DMS114 treated with DMSO at 0.1 percent for 48 hours (cell line): ENCODE measurements around the gene C8G.

Experiments
- DNase-seq: peaks from one replicate; lab custom pipeline; 2025; ENCODE audit not compliant: unreplicated experiment; lab: John Stamatoyannopoulos, UW

The C8G gene

DNA sequence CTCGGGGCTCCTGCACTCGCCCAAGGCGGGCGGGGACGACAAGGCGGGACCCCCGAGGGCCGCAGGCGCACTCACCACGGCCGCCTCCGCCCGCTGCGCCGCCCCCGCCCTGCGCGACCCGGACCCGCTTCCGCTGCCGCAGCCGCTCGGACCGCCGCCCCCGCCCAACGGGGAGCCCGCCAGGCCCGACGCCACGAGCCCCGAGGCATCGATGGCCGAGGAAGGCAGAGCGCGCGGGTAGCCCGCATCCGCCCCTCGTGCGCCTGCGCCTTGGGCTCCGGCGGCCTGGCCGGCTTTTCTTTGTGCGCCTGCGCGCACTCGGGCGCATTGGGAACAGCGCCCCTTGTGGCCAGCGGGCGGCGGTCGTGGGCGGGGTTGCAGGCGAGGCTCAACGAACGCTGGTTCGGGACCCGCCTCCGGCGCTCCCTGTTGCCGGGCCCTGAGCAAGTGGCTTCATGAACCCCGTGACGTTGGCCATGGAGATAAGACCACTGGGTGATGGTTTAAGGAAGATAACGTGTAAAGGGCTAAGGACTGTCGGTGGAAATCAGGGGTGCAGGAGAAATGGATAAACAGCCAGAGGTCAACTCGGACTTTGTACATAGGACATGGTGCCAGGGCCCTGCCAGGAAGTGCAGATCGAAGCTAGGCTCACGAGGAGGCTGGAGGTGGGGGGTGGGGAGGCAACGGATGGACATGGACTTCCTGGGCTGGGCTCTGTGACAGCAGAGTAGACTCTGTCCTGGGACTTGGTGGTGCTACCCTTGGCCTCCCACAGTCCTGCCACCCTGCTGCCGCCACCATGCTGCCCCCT, at the start of gene C8G, which contains the start of gene FBXW5:
C8G (plus strand) TSS at position 725 of the 814 bp plus-strand sequence; CDS start at position 803, 78 bp downstream.
FBXW5 (minus strand) TSS at position 220 of the 814 bp plus-strand sequence. CDS start 655 bp downstream, outside the sequence.
- peak; percentile 75 for DNase-seq

DNA sequence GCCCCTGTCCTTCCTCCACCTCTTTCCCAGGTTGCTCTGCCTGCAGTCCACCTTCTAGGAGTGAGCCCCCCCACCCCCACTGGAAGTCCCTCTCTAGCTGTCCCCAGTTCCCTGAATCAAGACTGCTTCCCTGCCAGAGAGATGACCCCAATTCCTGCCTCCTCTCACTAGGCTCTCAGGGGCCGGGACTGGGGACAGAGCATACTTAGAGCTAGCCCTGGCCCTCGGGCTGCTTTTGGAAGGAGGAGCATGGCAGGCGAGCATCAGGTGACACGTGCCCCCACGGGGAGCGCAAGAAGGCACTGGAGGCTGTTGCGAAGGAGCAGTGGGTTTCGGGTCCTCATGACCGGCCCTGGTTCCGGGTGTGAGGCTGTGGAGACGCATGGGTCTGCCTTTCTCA, 49.0 kb upstream of the C8G start:
- no peak for DNase-seq

DNA sequence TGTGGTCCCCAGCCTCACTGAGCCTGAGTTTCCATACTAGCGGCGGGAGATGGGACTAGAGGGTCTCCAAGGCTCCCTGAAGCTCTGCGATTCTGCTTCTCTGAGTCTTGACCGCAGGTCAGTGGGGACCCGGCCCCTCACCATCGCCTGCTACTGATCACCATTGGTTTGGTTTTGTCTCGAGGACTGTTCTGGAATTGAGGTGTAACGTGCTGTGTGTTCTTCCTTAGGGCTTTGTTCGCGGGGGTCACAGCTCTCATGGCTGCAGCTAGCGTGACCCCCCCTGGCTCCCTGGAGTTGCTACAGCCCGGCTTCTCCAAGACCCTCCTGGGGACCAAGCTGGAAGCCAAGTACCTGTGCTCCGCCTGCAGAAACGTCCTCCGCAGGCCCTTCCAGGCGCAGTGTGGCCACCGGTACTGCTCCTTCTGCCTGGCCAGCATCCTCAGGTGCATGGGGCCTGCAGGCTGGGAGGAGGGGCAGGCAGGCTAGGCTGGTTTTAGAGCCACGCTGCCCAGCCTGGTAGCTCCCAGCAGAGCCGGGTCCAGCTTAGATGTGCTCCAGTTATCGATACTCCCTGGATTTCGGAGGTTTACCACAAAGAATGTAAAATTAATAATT, 46.5 kb upstream of the C8G start:
- DNase-seq, result no peak

DNA sequence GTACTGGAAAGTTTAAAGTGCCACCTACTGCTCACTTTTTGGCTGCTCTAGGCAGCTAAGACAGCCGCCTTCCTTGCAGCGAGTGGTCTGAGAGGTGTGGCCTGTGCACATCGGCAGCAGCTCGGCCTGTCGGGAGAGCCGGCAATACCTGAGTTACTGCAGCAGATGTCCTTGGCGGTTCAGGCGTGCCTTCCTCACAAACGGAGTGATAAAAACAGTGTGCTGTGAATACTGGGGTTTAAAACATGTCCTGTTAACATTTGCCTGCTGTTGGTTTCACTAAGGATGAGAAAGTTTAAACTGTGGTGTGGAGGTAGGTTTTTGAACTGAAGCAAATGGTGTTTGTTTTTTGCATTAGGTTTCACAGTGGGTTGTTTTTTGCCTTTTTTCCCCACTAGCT, 45.8 kb upstream of the C8G start:
- no peak for DNase-seq

DNA sequence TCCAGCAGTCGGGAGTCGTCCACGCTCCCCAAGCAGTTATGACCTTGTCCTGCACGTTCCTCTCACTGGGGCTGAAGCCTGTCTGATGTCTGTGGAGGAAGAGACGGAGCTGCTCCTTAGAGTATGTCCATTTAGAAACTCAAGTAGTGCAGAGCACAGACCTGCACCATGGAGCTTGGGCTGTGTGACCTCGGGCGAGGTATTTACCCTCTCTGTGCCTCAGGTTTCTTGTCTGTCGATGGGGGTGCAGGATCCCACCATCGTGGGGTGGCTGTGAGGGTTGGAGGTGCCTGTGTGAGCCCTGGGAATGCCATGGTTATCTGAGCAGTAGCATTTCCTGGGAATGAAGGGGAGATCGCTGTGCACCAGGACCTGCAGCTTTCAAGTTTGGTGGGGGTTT, 44.5 kb upstream of the C8G start:
- DNase-seq, result no peak

DNA sequence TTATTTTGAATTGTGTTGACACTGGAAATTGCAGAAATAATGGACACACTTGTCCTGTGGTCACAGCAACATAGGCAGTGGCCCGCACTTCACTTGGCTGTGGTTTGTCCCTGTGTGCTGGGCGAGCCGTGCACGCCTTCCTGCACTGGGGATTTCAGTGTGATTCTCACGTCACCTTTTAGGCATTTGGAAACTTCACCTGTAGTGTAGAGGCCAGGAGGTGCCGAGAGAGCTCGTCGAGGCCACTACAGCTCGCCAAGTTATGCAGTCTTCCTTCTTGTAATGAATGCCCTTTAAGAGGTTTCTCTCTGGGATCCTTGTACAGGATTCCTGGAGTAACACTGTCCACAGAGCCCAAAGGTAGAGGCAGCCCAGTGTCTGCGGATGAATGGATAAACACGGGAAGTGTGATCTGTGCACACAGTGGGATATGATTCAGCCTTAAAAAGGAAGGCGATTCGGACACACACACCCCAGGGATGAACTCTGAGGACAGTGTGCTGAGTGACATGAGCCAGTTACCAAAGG, 44.0 kb upstream of the C8G start:
- DNase-seq, result no peak

DNA sequence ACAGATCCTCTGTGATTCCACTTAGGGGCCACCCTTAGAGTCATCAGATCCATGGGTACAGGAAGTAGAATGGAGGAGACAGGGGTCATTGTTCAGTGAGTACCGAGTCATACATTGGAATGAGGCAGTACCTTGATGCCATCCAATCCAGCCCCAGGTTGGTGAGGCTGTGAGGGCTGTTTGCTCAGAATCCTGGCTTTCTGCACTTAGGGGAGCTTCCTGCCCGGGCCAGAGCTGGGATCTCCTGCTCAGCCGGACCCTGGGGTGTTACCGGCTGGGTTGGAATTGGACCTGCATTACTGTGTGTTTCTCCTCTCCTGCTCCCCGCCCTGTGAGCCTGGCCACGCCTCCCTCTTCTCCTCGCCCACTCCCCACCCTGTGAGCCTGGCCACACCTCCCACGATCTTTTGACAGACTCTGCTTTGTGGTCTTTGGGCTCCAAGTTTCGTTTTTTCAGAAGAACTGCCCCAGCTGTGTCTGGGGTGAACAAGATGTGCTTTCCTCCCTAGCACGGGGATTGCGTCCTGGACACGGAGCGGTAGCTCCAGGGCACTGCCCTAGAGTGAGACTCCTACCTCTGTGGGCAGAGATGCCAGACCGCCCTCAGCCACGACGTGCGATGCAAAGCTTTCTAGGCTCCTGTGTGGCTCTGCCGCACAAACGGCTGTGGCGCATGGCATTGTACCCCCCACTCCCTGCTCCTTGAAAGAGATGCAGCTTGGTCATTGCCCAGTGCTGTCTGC, 43.4 kb upstream of the C8G start:
- no peak for DNase-seq

DNA sequence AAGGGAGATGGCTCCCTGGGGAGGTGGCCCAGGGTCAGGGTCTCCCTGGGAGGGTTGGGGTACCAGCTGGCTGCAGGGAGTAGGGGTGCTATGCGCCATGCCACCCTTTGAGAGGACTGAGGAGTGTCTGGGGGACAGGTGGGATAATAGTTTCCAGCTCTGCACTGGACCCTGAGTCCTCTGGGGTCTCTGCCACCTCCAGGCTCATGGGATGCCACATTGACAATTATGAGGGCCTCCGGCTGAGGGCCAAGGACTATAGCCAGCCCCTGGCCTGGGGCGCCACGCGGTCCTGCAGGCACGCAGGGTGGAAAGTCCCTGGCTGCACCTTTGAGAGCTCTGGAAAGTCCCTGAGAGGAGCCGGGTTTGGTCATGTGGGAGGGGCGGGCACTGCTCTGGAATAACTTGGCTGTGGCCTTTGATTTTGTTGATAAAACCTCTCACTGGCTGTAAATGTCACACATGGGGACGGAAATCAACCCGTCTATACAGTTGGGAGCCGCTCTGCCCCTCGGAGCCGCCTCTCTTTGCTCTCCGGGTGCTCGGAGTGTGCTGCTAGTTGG, 42.7 kb upstream of the C8G start:
- DNase-seq, result no peak

DNA sequence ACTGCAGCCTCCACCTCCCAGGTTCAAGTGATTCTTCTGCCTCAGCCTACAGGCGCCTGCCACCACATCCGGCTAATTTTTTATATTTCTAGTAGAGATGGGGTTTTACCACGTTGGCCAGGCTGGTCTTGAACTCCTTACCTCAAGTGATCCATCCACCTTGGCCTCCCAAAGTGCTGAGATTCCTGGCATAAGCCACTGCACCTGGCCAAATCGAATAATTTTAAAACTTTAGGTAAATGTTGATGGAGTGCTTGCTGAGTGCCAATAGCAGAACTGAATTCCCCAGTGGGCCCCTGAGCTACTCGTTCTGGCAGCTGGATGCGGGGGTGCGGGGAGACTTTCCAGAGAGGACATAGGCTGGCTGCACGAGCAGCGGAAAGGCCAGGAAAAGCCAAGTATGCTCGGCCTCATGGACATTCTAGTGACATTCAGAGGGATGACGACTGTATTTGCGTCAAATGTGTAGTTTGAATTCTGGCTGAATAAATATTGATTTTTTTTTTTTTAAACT, 41.9 kb upstream of the C8G start:
- no peak for DNase-seq

DNA sequence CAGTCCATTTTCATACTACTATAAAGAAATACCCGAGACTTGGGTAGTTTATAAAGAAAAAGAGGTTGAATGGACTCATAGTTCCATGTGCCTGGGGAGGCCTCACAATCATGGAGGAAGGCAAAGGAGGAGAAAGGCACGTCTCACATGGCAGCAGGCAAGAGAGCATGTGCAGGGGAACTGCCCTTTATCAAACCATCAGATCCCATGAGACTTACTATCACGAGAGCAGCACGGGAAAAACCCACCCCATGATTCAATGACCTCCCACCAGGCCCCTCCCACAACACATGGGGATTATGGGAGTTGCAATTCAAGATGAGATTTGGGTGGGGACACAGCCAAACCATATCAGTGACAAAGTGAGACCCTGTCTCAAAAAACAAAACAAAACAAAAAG, 38.8 kb upstream of the C8G start:
- no peak for DNase-seq

DNA sequence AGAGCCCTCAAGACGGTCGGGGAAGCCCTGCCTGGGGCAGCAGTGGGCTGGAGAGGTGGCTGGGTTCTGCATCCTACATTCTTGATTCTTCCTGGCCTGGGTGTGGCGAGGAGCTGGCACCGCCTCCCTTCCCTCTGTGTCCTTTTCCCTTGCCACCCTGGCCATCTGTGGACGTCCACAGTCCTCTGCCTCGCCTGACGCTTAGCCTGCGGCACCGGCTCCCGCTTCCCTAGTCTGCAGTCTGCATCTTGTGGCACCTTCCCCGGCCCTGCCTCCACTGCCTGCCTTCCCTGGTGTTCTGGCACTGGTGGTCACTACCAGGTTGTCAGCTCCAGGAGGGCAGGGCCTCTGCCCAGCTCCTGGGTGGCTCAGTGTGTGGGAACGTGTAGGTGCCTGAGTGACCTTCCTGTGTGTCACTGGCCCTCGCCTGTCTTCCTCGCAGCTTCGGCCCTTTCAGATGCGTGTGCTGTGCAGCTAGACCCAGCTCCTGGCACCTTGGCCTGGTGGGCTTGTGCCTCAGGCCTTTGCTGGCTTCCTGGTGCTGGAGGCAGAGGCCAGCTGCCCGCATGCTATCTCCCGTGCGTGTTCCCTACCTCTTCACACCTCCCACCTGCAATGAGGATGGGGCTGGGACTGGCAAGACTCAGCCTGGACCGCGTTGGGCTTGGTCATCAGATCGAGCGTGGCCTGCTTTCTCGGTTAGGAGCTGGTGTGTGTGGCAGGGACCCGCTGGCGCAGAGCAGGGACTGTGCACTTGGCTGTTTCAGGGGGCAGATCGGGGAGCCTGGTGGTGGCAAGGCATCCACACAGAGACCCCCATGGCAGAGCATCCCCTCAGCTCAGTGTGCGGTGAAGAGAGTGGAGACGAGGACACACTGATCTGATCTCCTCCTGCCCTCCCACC, 37.8 kb upstream of the C8G start:
- DNase-seq, result no peak

DNA sequence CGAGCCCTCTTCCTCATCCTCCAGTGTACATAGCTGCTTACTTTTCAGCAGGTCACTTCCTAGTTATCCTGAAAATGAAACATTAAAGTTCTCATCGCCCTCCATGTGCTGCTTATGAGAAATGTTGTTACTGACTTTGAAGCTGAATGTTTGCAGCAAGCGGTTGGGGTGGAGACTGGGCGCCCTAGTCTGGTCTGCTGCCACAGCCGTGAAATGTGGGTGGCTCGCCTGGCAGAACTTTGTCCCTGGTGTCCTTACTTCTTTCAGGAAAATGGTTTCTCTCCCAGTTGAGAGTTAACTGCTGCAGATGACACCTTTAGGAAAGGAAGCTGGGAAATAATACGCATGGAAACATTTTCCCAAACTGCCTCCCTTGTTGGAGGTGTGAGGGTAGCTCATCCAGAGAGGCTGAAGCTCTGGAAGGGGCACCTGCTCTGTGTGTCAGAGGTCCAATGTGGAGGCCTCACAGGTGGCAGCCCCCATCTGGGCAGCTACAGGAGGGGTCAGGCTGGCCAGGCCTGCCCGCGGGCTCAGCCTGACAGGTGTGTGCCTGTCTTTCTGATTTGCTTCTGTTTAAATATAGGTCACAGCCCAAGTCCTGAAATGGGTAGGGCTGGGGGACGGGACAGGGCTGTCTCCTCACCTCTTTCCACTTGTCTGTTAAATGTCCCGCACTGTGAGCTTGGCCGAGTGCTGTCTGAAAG, 34.7 kb upstream of the C8G start:
- DNase-seq, result no peak

DNA sequence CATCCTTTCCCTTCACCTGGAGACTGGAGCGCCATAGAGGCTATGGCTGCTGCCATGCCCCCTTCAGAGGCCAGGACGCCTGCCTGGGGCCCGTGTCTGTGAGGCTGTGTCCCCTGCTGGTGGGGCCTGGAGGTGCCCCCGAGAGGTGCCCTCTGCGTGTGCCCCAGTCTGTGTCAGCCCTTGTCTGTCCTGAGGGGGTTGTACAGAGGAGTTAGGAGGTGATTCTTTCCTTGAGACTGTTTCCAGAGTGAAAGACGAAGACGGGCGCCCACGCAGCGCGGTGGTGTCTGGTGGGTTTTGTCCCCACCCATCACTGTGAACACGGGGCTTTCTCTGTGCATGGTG, 34.2 kb upstream of the C8G start:
- DNase-seq, result no peak

DNA sequence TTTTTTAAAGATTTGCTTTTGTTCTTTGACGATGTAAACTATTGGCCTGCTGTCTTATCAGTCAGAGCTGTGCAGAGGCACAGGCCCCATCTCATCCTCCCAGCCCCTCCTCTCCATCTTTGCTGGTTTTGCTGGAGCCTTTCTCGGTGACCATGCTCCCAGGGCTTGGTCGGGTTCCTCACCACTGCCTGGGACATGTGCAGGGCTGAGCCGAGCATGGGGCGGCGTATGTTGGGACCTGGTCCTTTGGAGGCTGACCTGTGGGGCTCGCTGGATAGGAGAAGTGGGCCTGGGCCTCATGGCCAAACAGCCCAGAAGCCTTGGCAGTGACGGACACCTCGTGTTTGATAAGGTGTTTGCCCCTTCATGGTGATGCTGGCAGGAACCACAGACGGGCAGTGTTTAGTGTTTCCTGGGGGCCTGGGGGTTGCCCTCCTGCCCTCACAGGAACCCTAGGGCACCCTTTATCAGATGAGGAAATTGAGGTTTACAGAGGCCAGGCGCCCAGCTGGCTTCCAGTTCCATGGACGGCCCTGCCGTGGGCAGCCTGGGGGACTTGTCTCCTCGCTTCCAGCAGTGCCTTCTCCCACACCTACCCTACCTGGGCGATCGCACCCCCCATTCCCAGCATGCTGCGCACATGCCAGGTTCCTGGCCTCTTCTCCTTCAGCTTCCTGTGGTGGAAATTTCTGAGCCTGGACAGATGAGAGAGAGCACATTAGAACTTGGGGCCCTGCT, 31.2 kb upstream of the C8G start:
- DNase-seq, result no peak

DNA sequence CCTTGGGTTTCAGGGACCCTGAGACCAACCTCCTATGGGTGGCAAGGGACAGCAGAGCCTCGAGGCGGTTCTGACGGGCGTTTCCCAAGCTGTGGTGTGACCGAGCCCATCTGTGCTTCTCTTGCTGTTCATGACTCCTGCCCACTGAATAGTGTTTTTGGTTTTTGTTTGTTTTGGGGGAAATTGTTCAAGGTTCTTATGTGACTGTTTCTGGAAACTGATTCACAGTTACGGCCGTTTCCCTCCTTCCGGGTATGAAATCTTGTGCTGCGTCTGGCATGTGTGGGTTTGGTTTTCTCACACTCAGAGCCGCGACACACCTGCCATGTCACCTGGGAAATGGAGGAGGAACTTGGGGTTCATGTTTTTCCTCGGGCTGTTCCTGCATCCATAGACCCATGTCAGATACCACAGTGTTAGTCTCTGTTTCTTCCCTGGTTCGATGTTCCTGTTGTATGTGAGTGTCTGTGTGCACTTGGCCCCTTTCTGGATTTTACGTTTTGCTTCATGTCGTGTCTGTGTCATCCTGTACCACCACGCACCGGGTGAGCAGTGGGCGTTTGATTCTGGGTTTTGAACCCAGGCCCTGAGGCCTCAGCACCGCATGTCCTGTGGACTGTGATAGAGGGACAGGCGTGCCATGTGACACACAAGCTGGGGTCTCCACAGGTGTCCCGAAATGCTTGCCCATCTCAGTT, 29.3 kb upstream of the C8G start:
- no peak for DNase-seq

DNA sequence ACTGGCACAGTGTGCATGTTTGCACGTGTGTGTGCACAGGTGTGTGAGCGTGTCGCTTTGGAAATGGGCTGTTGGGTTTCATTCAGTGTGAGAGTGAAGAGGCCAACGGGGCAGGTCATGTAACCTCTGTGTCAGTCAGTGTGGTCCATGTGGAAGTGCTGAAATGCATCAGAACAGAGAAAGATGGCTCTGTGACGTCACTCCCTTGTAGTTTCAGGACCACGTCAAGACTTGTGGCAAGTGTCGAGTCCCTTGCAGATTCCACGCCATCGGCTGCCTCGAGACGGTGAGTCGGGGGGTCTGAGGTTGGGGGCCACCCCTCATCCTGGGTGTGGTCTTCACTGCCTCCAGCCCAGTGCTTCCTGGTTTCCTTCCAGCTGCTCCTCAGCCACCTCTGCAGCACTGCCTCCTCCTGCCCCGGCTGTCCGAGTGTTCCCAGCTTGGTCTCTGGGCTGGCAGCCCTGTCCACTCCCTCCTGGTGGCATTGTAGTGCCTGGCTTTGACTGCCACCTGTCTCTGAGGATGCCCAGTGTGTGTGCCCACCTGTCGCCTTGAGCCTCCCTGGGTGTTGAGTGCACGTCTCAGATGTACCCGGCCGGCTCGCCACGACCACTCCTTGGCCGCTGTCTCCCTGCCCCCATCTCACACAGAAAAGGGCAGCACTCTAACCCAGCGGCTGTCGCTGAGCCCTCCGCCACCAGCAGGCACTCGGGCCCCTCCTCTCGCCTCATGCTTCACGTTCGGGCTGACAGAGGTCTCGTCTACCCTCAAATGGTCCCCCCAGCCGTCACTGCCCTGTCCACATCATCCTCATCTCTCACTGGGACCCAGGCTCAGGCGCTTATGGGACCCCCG, 28.5 kb upstream of the C8G start:
- DNase-seq, result no peak

DNA sequence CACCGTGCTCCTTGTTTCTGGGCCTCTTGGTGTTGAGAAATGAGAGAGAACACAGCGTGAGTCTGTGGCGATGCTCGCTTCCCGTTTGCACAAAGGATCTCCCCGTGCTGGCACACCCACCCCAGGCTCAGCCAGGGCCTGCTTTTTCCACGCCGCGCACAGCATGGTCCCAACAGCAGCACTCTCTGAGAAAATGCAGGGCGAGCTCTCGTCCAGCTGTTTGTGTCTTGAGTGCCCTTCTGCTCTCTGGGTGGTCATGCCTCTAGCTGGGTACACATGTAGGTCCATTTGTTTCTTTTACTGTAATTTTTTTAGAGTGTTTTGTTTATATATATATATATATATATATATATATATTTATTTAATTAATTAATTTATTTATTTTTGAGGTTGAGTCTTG, 27.1 kb upstream of the C8G start:
- no peak for DNase-seq
